HG03108 (cell line): ENCODE measurements around the gene CXCR6.

Experiments used
- ATAC-seq: cut with Tn5 transposase; IDR thresholded peaks from one replicate; pipeline ENCODE4 v1.9.1; 2021; ENCODE audit warnings: moderate library complexity; ENCODE audit not compliant: unreplicated experiment

The CXCR6 gene

GRCh38 chr3:45946875-45947274 lies 3.6 kb downstream of the CXCR6 start:
- no peak for ATAC-seq

- ATAC-seq: no peak
Measured at GRCh38 chr3:45947361-45947760, 4.1 kb downstream of the CXCR6 start.

- ATAC-seq: no peak
Measured at GRCh38 chr3:45948311-45948781, 5.1 kb downstream of the CXCR6 start.

DNA sequence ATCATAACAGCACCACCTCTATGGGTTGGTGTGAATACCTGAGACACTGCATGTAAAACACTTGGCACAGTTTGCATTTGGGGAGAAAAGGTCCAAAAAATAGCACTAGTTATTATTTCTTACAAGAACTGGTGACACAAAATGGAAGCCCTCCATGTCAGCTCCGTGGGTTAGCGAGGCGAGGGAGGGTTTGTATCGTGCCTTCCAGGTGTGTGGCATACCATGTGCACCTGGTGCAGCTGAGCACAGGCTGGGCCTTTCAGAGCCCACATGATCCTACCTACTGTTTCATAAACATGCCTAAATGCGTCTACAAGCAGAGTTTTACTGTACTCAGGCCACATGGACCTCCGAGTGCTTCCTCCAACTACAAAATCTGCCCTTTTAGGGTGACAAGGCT lies 5.6 kb downstream of the CXCR6 start:
- ATAC-seq: no peak

DNA sequence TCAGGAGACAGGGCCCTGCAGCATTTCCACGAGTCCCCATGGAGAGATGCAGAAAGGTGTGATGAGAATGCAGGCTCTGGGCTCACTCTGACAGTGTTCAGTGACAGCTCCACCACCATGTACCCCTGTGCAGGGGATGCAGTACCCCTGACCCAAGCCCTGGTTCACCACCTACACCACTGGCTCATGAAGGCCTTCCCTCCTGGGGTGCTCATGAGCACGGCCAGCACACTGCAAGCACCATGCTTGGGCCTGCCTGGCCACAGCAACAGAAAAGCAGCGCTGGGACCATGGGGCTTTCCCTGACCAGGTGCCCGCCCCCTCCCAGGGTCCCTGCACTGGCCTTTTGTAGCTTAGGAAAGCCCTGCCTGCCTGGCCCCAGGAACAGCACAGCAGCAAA lies 6.2 kb downstream of the CXCR6 start:
- ATAC-seq: no peak

DNA sequence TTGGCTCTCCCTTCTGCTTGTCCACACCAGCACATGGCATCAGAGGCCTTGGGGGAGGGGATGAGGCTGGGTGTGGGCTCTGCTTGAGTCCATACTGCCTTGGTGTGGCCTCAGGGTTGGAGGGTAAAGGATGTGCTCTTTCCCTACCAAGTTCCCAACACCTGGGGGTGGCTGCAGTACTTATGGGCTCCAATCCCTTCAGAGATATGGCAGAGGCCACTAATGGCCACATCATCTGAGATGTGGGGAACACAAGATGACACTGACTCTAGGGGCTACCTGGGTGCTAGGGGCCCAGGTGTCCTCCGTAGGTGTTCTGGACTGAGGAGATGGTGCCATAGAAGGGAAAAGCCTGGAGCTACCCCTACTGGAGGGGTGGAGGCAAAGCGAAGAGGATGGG lies 6.9 kb downstream of the CXCR6 start:
- ATAC-seq: no peak

- ATAC-seq: no peak
Measured at GRCh38 chr3:45950686-45951600, 7.7 kb downstream of the CXCR6 start.

- no peak for ATAC-seq
Measured at GRCh38 chr3:45951946-45952345, 8.7 kb downstream of the CXCR6 start.

- no peak for ATAC-seq
Measured at GRCh38 chr3:45952456-45952855, 9.2 kb downstream of the CXCR6 start.

- no peak for ATAC-seq
Measured at GRCh38 chr3:45953536-45953935, 10.3 kb downstream of the CXCR6 start.

GRCh38 chr3:45954306-45954705 lies 11.0 kb downstream of the CXCR6 start:
- no peak for ATAC-seq

GRCh38 chr3:45955017-45955647 lies 11.9 kb downstream of the CXCR6 start:
- no peak for ATAC-seq

- no peak for ATAC-seq
Measured at GRCh38 chr3:45955706-45956105, 12.4 kb downstream of the CXCR6 start.

DNA sequence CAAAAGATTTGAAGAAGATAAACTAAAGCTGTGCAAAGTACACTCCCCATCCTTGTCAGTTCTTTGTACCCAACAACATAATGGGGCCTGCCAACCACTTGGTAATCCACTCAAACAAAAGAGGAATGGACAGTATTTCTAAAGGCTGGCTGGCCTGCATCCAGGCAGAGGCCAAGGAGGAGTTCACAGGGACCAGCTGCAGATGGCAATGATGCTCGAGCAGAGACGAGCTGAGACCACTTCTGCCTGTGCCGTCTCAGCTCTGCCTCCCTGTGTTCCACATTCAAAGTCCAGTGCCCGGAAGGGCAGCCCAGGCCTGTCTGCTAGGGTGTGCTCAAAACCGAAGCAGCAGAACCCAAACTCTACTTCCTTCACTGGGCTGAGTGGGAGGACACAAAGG lies 14.3 kb downstream of the CXCR6 start:
- no peak for ATAC-seq

GRCh38 chr3:45958321-45958791 lies 15.1 kb downstream of the CXCR6 start:
- ATAC-seq: no peak

DNA sequence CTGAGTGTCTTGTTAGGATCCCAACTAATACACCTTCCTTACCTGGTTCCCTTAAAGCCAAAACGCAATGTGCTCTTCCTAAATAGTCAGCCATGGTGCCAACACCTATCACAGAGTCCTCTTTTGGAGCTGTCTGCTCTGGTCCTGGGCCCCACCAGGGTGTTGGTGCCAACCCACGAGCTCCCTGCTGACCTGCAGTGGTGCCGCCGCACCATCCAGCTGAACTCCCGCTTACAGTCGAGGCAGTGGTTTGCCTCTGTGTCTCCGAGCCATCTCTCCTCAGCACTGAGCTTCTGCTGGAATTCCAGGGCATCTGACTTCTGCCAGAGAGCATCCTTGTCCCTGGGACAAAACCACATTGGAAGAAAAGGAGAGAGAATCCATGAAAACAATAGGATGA lies 15.9 kb downstream of the CXCR6 start:
- no peak for ATAC-seq

DNA sequence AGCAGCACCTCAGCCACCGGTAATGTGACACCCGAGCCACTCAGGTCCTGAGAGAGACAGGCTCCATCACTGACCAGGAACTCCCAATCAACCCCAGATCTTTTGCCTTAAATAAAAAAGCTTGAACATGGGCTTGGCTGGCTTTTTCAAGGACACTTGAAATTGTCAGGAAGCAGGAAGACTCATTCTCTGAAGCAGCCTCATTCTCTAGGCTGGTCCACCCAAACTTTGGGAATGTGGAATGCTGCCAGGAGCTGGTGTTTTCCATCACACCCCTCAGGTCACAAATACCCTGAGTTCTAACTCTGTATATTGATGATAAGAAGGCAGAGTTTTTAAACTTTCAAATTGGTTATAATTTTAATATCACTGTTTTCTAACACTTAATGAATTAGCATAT lies 17.0 kb downstream of the CXCR6 start:
- ATAC-seq: no peak

GRCh38 chr3:45962033-45962432 lies 18.8 kb downstream of the CXCR6 start:
- ATAC-seq: no peak

- ATAC-seq: no peak
Measured at GRCh38 chr3:45964139-45964538, 20.9 kb downstream of the CXCR6 start.

GRCh38 chr3:45965253-45965652 lies 22.0 kb downstream of the CXCR6 start:
- no peak for ATAC-seq

DNA sequence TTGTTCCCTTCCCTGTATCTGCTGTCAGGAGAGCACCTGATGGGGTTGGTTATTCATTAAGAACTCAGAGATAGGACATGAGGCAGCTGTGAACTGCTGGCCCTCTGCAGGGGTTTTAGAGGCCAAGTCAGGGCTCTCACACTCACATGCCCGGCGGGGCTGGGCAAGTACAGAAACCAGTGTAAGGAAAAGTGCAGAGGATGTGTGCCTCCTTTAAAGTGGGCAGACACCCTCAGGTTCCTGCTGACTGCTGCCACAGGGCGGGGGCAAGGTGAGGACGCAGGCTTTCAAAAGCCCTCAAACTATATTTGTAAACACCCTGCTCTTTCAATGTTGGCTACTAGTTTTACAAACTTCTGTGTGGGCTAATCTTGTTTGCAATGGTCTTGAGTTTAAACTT lies 22.4 kb downstream of the CXCR6 start:
- no peak for ATAC-seq

DNA sequence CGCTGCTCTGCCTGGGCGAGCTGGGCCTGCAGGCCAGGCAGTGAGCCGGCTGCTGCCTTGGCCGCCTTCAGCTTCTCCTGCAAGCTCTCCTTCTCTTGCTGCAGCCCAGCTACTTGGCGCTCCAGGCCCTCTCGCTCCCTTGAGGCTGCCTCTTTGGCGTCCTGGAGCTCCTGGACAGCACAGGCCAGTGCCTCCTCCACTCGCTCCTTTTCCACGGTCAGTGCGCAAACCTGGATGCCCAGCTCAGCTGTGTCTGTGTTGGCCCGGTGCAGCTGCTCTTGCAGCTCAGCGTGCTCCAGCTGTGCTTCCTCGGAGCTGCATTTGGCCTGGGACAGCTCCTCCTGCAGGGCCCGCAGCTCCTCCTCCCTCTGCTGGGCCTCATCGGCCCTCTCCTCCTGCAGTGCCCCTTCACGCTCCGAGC lies 23.1 kb downstream of the CXCR6 start:
- no peak for ATAC-seq
